Gastroesophageal sphincter (tissue), 4 donors: ENCODE measurements around the gene HRH3. TPM values are rescaled to one million over a fixed set of nuclear protein-coding genes. Genes with fewer than 3 reads are reported as not detected.

ENCODE experiments used
- ATAC-seq: fragments of 150-250 bp; one replicate; pipeline ENCODE4 v1.9.1; 2016; ENCODE audit warnings: mild to moderate bottlenecking, moderate library complexity
- H3K27ac ChIP-seq, 4 donors: fragments of 200-600 bp; sonication (generic) in 3 of 4; 1 replicate in 3 of 4; 2 replicates in 1 of 4; pipeline ENCODE4 v1.5.1; 2016 to 2019
- H3K27me3 ChIP-seq: fragments of 200-600 bp; sonication (generic); one replicate; pipeline ENCODE4 v1.5.1; 2019
- H3K36me3 ChIP-seq, 2 donors: fragments of 200-600 bp; sonication (generic); one replicate each; pipeline ENCODE4 v1.5.1; 2019; ENCODE audit warnings: control low read depth in 1 of 2
- H3K4me1 ChIP-seq, 3 donors: fragments of 200-600 bp; sonication (generic); 1 replicate in 2 of 3; 2 replicates in 1 of 3; pipeline ENCODE4 v1.5.1; 2016 to 2019; ENCODE audit warnings: control low read depth in 2 of 3
- H3K4me3 ChIP-seq, 2 donors: fragments of 200-600 bp; sonication (generic); one replicate each; pipeline ENCODE4 v1.5.1; 2019; ENCODE audit warnings: mild to moderate bottlenecking in 1 of 2, moderate library complexity in 1 of 2
- H3K9me3 ChIP-seq, 3 donors: fragments of 200-600 bp; sonication (generic); one replicate each; pipeline ENCODE4 v1.5.1; 2017 to 2019; ENCODE audit warnings: control low read depth in 2 of 3
- EP300 ChIP-seq: sonication (generic); formaldehyde crosslinking; IDR thresholded peaks from one replicate; pipeline ENCODE4 v1.6.1; 2017; ENCODE audit warnings: antibody characterized with exemption, mild to moderate bottlenecking
- POLR2A ChIP-seq, 2 donors: fragments of 450-650 bp; IDR thresholded peaks; one replicate each; pipeline ENCODE4 v1.6.1; 2017; ENCODE audit warnings: antibody characterized with exemption in 2 of 2, mild to moderate bottlenecking in 2 of 2, moderate library complexity in 1 of 2
- POLR2AphosphoS5 ChIP-seq: sonication (generic); formaldehyde crosslinking; IDR thresholded peaks from one replicate; pipeline ENCODE4 v1.6.1; 2017; ENCODE audit warnings: antibody characterized with exemption
- WGBS, 2 donors: methylation state at CpG; one replicate each; pipeline ENCODE4 v1.1.5; 2018; ENCODE audit warnings: low coverage in 1 of 2; 5-methylcytosine and 5-hydroxymethylcytosine counted together
- total RNA-seq, 4 donors: library from RNA; depleted of rRNA; stranded (reverse); fragments of >200 nt; gene quantifications; one replicate each; pipeline ENCODE4 v1.1.0, GENCODE V29; 2016
- TF ChIP-seq, protein P1 (sequence below), 4 experiments: fragments of 200-600 bp in 2 of 4; fragments of 450-650 bp in 2 of 4; sonication (generic) in 1 of 4; IDR thresholded peaks; one replicate each; pipeline ENCODE4 v1.5.1; 2017 to 2019; ENCODE audit warnings: antibody characterized with exemption in 4 of 4, mild to moderate bottlenecking in 2 of 4, moderate library complexity in 2 of 4

Gene HRH3
- total RNA-seq, 4 donors from 2014 or later, result not detected

- H3K4me1 ChIP-seq, result peaks cover 0 to 13% (median 2%) of the 10 kb centered on the region in 3 donors
- 87 to 93% methylated on average over 5 to 11 of the region's 19 CpGs for WGBS, 2 donors
- no peaks in the 10 kb centered on the region for H3K9me3 ChIP-seq
- H3K36me3 ChIP-seq, result peaks cover 0 to 62% of the 10 kb centered on the region in 2 donors
- TF ChIP-seq EP300 (no peak), POLR2AphosphoS5 (no peak), POLR2A (IDR thresholded peaks at IDR 0.05) (no peak)
- TF ChIP-seq, protein P1, sequence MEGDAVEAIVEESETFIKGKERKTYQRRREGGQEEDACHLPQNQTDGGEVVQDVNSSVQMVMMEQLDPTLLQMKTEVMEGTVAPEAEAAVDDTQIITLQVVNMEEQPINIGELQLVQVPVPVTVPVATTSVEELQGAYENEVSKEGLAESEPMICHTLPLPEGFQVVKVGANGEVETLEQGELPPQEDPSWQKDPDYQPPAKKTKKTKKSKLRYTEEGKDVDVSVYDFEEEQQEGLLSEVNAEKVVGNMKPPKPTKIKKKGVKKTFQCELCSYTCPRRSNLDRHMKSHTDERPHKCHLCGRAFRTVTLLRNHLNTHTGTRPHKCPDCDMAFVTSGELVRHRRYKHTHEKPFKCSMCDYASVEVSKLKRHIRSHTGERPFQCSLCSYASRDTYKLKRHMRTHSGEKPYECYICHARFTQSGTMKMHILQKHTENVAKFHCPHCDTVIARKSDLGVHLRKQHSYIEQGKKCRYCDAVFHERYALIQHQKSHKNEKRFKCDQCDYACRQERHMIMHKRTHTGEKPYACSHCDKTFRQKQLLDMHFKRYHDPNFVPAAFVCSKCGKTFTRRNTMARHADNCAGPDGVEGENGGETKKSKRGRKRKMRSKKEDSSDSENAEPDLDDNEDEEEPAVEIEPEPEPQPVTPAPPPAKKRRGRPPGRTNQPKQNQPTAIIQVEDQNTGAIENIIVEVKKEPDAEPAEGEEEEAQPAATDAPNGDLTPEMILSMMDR (IDR thresholded peaks at IDR 0.05), result no peak
- ATAC-seq, result no peak
- no peak overlapping the region for H3K27ac ChIP-seq
- no peak overlapping the region for H3K4me3 ChIP-seq
- H3K27me3 ChIP-seq, result no peaks in the 10 kb centered on the region
Measured at GRCh38 chr20:62178316-62179161, 41.5 kb downstream of the HRH3 start.

DNA sequence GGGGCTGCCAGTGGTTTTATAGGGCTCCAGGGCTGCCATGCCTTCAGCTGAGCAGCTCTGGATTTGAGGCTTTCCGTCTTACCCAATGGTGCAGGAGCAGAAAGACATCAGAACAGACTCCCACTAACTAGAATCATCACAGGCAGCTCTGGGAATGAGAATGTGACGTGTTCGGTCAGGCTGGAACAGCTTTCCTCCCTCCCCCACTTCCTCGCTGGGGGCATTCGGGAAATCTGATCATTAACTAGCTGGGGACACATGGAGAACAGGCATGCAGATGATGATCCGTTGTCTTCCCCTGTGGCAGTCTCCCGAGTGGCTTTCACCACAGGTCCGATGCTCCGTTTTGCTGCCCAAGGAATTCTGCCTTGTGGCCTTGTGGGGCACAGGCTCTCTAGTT lies 42.8 kb downstream of the HRH3 start:
- TF ChIP-seq, protein P1 (IDR thresholded peaks at IDR 0.05), result no peak
- TF ChIP-seq POLR2A (IDR thresholded peaks at IDR 0.05) (no peak), EP300 (no peak), POLR2AphosphoS5 (no peak)
- no peaks in the 10 kb centered on the region for H3K9me3 ChIP-seq
- H3K27ac ChIP-seq, result no peak overlapping the region
- no peaks in the 10 kb centered on the region for H3K27me3 ChIP-seq
- H3K4me1 ChIP-seq, result peaks cover 0 to 9% (median 0%) of the 10 kb centered on the region in 3 donors
- no peak overlapping the region for H3K4me3 ChIP-seq
- WGBS, 2 donors, result 79 to 83% methylated on average over 3 to 7 of the region's 9 CpGs
- peaks cover 0 to 75% of the 10 kb centered on the region in 2 donors for H3K36me3 ChIP-seq
- ATAC-seq, result no peak

DNA sequence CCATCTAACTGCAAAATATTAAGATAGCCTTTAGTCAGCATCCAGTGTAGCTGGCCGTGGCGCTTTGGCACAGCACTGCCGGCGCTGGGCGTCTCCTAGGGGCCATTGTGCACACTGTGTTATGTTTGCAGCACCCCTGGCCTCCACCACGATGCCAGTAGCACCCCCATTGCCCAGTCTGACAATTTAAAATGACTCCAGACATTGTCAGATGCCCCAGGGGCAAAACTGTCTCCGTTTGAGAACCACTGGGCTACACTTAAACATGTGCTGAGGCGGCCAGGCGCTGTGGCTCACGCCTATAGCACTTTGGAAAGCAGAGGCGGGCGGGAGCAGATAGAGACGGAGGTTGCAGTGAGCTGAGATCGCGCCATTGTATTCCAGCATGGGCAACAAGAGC lies 43.2 kb downstream of the HRH3 start:
- no peaks in the 10 kb centered on the region for H3K9me3 ChIP-seq
- H3K4me3 ChIP-seq, result no peak overlapping the region
- no peak for ATAC-seq
- no peaks in the 10 kb centered on the region for H3K27me3 ChIP-seq
- 89% methylated on average over 15 of the region's 15 CpGs; no CpG with 5 or more reads in 1 of the 2 donors for WGBS, 2 donors
- H3K36me3 ChIP-seq, result peaks cover 0 to 76% of the 10 kb centered on the region in 2 donors
- TF ChIP-seq POLR2AphosphoS5 (no peak), EP300 (no peak)
- TF ChIP-seq, protein P1 (IDR thresholded peaks at IDR 0.05), result no peak
- peaks cover 0 to 4% (median 0%) of the 10 kb centered on the region in 3 donors for H3K4me1 ChIP-seq
- H3K27ac ChIP-seq, result no peak overlapping the region

DNA sequence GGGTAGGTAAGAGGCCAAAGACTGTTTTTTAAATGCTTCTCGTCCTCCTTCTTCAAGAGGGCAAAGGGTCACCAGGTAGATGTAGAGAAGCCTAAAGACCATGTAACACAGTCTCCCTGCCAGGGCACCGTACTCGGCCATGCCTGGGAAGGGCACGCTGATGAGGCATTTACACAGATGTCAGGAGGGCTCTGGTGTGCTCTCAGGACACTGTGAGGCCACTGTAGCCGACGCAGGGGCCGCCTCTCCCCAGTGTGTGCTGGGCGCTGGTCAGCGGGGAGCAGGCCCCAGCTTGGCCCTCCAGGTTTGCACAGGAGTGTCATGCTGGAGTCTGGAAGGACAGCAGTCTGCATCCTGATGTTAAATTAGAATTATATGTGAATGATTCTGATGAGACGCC lies 44.4 kb downstream of the HRH3 start:
- TF ChIP-seq EP300, result no peak
- no peak for TF ChIP-seq POLR2A (IDR thresholded peaks at IDR 0.05)
- TF ChIP-seq, protein P1 (IDR thresholded peaks at IDR 0.05), result no peak
- no peak for TF ChIP-seq POLR2AphosphoS5
- Histone ChIP-seq H3K9me3 (no peaks in the 10 kb centered on the region), H3K4me3 (no peak overlapping the region), H3K27ac (no peak overlapping the region), H3K36me3 (peaks cover 0 to 76% of the 10 kb centered on the region in 2 donors), H3K4me1 (no peaks in the 10 kb centered on the region), H3K27me3 (no peaks in the 10 kb centered on the region)
- WGBS, 2 donors, result 100% methylated on average over 1 to 5 of the region's 10 CpGs
- ATAC-seq, result no peak
